NCI-H446 (cell line): ENCODE measurements around the gene SAMMSON.

Source experiments
- DNase-seq, 2 experiments: peaks; one replicate each; lab custom pipeline; 2025; lab: John Stamatoyannopoulos, UW

The SAMMSON gene

GRCh38 chr3:70090322-70090913 lies 90.9 kb downstream of the SAMMSON start:
- DNase-seq: peak in 1 of 2 experiments; percentile 4

GRCh38 chr3:70094197-70094596 lies 94.7 kb downstream of the SAMMSON start:
- DNase-seq: no peak

DNA sequence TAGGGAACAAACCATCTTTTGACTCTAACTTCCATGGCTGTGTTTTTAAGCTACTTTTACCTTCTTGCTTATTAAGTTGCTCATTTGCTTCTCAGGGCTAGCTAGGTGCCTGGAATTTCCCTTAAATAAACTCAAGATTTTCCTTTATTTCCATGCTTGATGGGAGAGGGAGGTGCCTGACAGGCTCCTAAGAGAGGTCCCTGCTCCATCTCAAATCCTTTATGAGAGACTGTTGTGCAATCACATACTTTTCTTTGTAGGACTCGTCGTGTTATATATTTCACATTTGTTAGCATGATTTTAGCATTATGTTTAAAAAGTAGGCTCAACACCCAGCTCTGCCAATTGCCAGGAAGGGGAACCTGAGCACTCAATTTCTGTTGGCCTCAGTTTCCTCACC lies 95.7 kb downstream of the SAMMSON start:
- no peak for DNase-seq

- DNase-seq: no peak
These were observed 97.0 kb downstream of the SAMMSON start for GRCh38 chr3:70096376-70097066.

DNA sequence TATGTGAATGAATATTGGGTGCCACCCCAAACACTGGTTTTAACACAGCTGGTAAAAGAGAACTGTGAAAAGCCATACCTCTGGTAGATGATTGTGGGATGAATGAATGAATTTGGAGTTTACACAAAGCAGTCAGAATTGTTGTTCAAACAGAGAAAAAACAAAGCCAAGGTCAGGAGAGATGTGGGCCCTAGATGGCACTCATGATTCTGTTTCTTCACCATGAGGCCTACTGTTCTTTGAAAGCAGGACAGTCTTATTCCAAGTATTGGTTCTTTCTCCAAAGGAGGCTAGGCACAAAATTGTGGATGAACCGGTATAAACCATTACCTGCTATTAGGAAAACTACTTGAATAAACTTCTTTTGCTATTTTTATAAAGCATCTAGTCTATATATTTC lies 97.6 kb downstream of the SAMMSON start:
- DNase-seq: no peak

GRCh38 chr3:70108072-70108471 lies 108.5 kb downstream of the SAMMSON start:
- peak in 1 of 2 experiments; percentile 1 for DNase-seq

GRCh38 chr3:70108546-70108945 lies 109.0 kb downstream of the SAMMSON start:
- no peak for DNase-seq

DNA sequence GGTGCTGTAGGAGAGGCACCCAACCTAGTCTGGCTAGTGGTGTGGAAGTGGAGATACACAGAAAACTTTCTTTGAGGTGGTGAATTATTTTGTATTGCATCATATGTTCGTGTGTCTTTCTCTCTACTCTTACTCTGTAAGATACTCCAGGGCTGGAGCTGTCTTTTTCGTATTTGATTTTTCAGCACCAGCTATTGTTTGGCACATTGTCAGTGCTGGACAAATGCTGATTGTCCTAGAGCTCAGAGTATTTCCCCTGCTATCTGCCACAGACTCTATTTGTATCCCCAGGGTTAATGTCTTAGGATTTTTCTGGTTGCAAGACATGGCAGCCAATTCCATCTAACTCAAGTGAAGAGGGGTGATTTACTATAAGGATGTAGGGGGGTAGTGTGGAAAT lies 110.5 kb downstream of the SAMMSON start:
- no peak for DNase-seq

DNA sequence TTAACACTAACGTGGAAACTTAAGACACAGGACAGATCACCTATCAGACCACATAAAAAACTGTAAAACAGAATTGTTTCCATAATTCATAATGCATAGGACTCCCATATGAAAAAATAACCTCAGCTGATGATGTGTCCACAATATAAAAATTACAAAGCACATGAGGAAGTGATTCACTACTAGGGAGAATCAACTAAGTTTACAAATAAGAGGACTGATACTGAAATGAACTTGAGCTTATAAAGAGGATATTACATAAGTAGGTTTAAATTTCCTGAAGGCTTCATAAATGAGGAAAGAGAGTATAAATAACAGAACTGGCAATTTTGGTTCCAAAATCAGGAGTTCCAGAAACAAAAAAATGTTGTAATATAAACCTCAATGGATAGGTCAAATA lies 111.9 kb downstream of the SAMMSON start:
- no peak for DNase-seq

GRCh38 chr3:70112751-70113150 lies 113.2 kb downstream of the SAMMSON start:
- DNase-seq: no peak

- DNase-seq: no peak
These were observed 114.9 kb downstream of the SAMMSON start for GRCh38 chr3:70114431-70114830.

DNA sequence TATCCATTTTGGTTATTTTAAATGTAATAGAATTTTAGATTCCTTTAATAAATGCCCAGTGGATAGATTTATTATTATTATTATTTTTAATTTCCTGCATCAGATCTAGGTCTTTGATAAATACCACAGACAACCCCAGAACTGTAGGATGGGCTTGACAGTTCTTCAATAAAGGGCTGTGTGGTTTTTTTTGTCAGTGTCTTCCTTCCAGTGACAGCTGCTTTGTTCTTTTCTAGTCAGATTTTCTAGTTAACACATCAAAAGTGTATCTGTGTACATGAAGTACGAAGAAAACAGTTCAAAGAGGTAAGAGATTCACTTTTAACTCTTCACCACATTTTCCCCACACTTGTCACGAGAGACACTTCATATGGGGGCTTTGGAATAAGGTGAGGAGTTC lies 120.3 kb downstream of the SAMMSON start:
- no peak for DNase-seq
